ENCODE measurements around the gene HCN1.

HCN1 gene

DNA sequence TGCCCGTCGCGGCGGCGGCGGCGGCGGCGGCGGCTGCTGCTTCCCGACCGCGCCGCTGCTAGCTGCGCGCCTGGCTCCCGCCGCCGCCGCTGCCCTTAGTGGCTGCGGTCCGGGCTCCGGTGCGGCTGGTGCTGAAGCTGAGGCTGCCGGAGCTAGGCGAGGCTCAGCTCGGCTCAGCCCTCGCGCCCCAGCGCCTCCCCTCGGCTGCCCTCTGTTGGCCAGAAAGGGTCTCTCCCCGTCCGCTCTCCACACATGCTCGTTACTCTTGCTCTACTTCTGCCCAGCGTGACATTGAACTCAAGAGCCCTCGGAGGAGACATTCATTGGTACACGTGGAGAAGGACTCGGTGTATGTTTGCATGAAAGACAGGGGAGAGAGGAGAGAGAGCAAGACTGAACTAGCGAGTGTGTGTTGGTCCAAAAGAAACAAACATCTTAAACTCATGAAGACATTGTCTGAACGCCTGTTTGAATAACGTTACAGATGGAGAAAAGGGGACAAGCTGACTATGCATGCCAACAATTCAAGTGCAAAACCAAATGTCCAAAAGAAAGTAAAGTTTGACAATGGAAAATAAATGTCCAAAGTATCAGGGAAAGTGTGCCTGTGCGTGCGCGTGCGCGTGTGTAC lies at the start of gene HCN1:
HCN1 (minus strand) TSS at position 175 of the 631 bp plus-strand sequence.
- no peak within 1 kb of the TSS for H3K4me3 ChIP-seq (ENCODE audit: low read depth, low read length)
- H2AFZ ChIP-seq (ENCODE audit: low read length, unreplicated experiment), result no peak within 1 kb of the TSS
- H3K36me3 ChIP-seq (ENCODE audit: insufficient read depth, low read length), result no peaks in the 10 kb centered on the region
- no peaks in the 10 kb centered on the region for H3K79me2 ChIP-seq (ENCODE audit: control insufficient read depth, insufficient read depth, low read length, unreplicated experiment)
- H3K27me3 ChIP-seq (ENCODE audit: insufficient read depth, low read length), result peaks cover 27% of the 10 kb centered on the region
- H3K27ac ChIP-seq (ENCODE audit: low read depth, low read length), result no peak within 1 kb of the TSS
- H3K4me1 ChIP-seq (ENCODE audit: control insufficient read depth, insufficient read depth, low read length, unreplicated experiment), result no peaks in the 10 kb centered on the region

DNA sequence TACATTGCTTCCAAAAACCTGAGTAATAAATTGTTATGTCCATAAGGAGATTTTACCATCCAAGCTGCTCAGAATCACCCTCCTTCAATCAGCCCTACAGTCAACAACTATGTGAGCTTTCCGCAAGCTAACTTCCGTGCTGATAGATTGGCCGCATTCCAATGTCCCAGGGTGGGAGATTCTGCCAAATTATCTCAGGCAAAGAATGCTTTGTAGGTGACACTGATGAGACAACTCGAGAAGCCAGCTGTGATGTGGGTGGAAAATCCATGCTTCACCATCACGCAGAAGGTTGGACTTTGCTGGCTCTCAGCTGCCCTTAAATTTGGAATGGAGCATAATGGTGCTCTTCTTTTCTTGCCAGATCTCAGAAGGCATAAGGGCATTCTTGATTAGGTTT lies 44.9 kb upstream of the HCN1 start:
- no peaks in the 10 kb centered on the region for H3K4me1 ChIP-seq (ENCODE audit: control insufficient read depth, insufficient read depth, low read length, unreplicated experiment)
- H3K36me3 ChIP-seq (ENCODE audit: insufficient read depth, low read length), result no peaks in the 10 kb centered on the region
- H3K27me3 ChIP-seq (ENCODE audit: insufficient read depth, low read length), result no peaks in the 10 kb centered on the region
- no peak overlapping the region for H2AFZ ChIP-seq (ENCODE audit: low read length, unreplicated experiment)
- no peak overlapping the region for H3K4me3 ChIP-seq (ENCODE audit: low read depth, low read length)
- no peak overlapping the region for H3K27ac ChIP-seq (ENCODE audit: low read depth, low read length)
- H3K79me2 ChIP-seq (ENCODE audit: control insufficient read depth, insufficient read depth, low read length, unreplicated experiment), result no peaks in the 10 kb centered on the region

DNA sequence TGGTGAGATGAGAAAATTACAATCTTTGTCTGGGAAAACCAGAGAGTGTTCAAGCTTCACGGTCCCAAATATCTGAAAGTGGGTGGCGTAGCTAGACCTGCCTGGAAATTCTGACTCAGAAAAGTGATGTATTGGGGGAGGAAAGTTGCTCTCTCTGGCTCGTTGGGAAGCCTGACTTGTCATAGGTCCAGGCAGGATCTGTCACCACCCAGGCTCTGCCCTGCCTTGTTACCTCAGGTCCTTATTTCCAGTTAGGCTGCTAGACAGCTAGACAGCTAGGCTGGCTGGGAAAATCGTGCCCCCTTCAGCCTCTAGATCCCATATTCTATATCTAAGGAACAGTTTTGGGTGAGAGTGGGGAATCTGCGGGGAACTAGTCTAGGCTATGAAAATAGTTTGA lies 41.0 kb upstream of the HCN1 start:
- Histone ChIP-seq H3K79me2 (ENCODE audit: control insufficient read depth, insufficient read depth, low read length, unreplicated experiment) (no peaks in the 10 kb centered on the region), H3K4me1 (ENCODE audit: control insufficient read depth, insufficient read depth, low read length, unreplicated experiment) (no peaks in the 10 kb centered on the region), H3K27me3 (ENCODE audit: insufficient read depth, low read length) (no peaks in the 10 kb centered on the region), H3K4me3 (ENCODE audit: low read depth, low read length) (no peak overlapping the region), H3K27ac (ENCODE audit: low read depth, low read length) (no peak overlapping the region), H3K36me3 (ENCODE audit: insufficient read depth, low read length) (no peaks in the 10 kb centered on the region), H2AFZ (ENCODE audit: low read length, unreplicated experiment) (no peak overlapping the region)

DNA sequence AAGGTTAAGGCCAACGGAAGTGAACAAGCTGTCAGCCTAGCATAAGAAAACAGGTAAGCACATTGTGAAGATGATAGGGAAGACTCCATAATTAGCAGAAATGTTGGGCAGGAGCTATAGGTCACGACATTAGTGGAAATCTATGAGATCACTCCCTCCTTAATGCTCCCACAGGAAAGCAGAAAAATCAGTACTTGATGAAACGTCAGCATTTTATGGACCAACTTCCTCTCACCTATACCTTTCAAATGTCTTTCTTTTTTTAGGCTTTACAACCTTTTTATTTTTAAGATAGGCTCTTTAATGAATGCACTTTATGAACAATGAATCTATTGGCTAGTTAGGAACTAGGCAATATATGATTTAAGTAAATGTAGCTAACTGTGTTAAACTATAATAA lies 29.4 kb upstream of the HCN1 start:
- Histone ChIP-seq H3K4me1 (ENCODE audit: control insufficient read depth, insufficient read depth, low read length, unreplicated experiment) (no peaks in the 10 kb centered on the region), H3K36me3 (ENCODE audit: insufficient read depth, low read length) (no peaks in the 10 kb centered on the region), H2AFZ (ENCODE audit: low read length, unreplicated experiment) (no peak overlapping the region), H3K79me2 (ENCODE audit: control insufficient read depth, insufficient read depth, low read length, unreplicated experiment) (no peaks in the 10 kb centered on the region), H3K27me3 (ENCODE audit: insufficient read depth, low read length) (no peaks in the 10 kb centered on the region), H3K4me3 (ENCODE audit: low read depth, low read length) (no peak overlapping the region), H3K27ac (ENCODE audit: low read depth, low read length) (no peak overlapping the region)

DNA sequence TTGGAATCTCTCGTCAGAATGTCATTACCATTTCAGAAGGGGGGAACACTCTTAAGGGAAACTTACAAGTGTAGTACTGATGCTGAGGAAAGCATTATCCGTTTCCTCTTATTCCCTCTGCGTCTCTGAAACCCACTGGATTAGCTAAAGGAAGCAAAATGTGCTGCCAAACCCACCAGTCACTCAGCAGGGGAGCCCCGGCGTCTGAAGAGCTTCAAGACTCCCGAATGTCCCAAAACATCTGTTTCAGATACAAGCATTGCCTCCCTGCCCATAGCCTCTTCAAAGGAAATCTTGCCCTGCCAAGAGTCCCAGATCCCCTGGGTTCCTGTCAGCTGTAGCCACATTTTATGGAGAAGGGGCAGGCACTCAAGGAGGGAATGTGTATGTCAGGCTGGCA lies 1.0 kb upstream of the HCN1 start:
- H3K36me3 ChIP-seq (ENCODE audit: insufficient read depth, low read length), result no peaks in the 10 kb centered on the region
- no peaks in the 10 kb centered on the region for H3K79me2 ChIP-seq (ENCODE audit: control insufficient read depth, insufficient read depth, low read length, unreplicated experiment)
- no peak overlapping the region for H3K27ac ChIP-seq (ENCODE audit: low read depth, low read length)
- H3K4me1 ChIP-seq (ENCODE audit: control insufficient read depth, insufficient read depth, low read length, unreplicated experiment), result no peaks in the 10 kb centered on the region
- H3K4me3 ChIP-seq (ENCODE audit: low read depth, low read length), result no peak overlapping the region
- H2AFZ ChIP-seq (ENCODE audit: low read length, unreplicated experiment), result no peak overlapping the region
- H3K27me3 ChIP-seq (ENCODE audit: insufficient read depth, low read length), result peaks cover 27% of the 10 kb centered on the region

DNA sequence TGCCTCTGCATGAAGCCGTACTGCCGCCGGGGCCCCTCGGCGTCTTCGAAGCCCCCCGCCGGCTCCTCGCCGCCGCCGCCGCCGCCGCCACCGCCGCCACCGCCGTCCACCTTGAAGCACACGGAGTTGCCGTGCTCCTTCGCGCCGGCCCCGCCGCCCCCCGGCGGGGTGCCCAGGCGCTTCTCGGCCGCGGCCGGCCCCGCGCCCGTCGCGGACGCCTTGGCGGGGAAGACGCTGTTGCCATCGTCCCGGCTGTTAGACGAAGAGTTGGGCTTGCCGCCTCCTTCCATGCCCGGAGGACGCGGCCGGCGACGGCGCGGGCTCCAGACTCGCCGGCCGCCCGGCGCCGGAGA lies 400 bp downstream of the HCN1 start:
- Histone ChIP-seq H3K36me3 (ENCODE audit: insufficient read depth, low read length) (no peaks in the 10 kb centered on the region), H3K4me1 (ENCODE audit: control insufficient read depth, insufficient read depth, low read length, unreplicated experiment) (no peaks in the 10 kb centered on the region), H3K27me3 (ENCODE audit: insufficient read depth, low read length) (peaks cover 27% of the 10 kb centered on the region), H3K79me2 (ENCODE audit: control insufficient read depth, insufficient read depth, low read length, unreplicated experiment) (no peaks in the 10 kb centered on the region), H2AFZ (ENCODE audit: low read length, unreplicated experiment) (no peak overlapping the region), H3K27ac (ENCODE audit: low read depth, low read length) (no peak overlapping the region), H3K4me3 (ENCODE audit: low read depth, low read length) (no peak overlapping the region)

DNA sequence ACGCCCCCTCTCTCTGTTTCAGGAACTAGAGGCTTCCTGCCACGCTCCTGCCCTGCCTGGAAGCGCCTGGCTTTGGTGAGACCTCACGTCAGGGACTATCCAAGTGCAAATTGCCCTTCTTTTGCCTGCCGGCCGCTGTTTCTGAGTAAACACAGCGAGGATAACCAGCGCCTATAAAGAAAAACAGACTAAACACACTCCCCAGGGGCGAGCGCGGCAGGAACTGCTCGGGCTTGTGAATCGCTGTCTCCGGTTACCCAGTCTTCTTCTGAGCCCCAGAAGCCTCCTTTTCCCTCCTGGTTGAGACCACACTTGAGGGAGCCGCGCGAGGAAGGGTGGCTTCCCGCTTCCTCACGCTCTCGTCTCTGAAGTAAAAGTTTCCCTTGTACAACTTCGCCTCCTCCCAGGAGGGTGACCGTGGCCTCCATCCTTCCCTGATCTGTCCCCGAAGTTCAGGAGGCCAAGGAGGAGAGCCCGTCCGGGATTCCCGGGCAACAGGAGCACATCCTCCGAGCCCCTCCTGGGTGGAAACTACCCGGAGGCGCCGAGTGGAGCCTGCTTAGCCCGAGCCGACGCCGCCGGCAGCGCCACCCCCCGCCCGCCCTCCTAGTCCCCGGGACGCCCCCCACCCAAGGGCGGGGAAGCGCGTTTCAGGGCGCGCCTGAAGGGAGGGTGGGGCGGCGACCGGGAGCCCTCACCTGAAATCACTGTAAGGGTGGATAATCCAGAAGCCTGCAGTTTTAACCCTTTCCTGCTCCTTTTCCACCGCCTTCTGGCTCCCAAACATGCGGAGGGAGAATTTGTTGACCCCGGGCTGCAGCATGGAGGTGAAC lies 993 bp downstream of the HCN1 start:
- Histone ChIP-seq H2AFZ (ENCODE audit: low read length, unreplicated experiment) (no peak overlapping the region), H3K27me3 (ENCODE audit: insufficient read depth, low read length) (peaks cover 27% of the 10 kb centered on the region), H3K4me3 (ENCODE audit: low read depth, low read length) (no peak overlapping the region), H3K27ac (ENCODE audit: low read depth, low read length) (no peak overlapping the region), H3K4me1 (ENCODE audit: control insufficient read depth, insufficient read depth, low read length, unreplicated experiment) (no peaks in the 10 kb centered on the region), H3K36me3 (ENCODE audit: insufficient read depth, low read length) (no peaks in the 10 kb centered on the region), H3K79me2 (ENCODE audit: control insufficient read depth, insufficient read depth, low read length, unreplicated experiment) (no peaks in the 10 kb centered on the region)

DNA sequence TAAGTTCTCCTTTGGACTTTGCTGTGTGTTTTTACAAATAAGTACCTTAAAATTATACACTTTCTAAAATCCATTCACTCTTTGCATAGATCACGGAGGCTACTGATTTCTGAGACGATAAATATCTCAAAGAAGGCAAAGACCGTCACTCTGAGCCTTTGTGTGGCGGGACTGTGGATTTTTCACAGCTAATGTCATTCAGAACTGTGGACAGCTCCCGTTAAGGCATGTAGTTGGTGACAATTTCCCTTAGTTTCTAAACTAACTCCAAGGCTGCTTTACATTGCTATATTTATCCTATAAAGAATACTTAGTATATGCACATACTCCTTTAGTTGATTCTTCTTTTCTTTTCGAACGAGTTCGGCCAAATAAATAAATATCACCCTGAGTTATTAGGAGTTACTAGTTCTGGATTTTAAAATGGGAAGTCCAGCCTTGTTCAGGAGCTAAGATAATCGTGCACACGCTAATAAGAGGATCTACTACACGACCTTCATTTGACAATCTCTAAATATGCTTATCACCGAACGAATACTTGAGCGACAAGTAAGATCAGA lies 1.8 kb downstream of the HCN1 start:
- Histone ChIP-seq H3K4me3 (ENCODE audit: low read depth, low read length) (no peak overlapping the region), H3K36me3 (ENCODE audit: insufficient read depth, low read length) (no peaks in the 10 kb centered on the region), H3K79me2 (ENCODE audit: control insufficient read depth, insufficient read depth, low read length, unreplicated experiment) (no peaks in the 10 kb centered on the region), H3K27me3 (ENCODE audit: insufficient read depth, low read length) (peaks cover 27% of the 10 kb centered on the region), H3K4me1 (ENCODE audit: control insufficient read depth, insufficient read depth, low read length, unreplicated experiment) (no peaks in the 10 kb centered on the region), H2AFZ (ENCODE audit: low read length, unreplicated experiment) (no peak overlapping the region), H3K27ac (ENCODE audit: low read depth, low read length) (no peak overlapping the region)

DNA sequence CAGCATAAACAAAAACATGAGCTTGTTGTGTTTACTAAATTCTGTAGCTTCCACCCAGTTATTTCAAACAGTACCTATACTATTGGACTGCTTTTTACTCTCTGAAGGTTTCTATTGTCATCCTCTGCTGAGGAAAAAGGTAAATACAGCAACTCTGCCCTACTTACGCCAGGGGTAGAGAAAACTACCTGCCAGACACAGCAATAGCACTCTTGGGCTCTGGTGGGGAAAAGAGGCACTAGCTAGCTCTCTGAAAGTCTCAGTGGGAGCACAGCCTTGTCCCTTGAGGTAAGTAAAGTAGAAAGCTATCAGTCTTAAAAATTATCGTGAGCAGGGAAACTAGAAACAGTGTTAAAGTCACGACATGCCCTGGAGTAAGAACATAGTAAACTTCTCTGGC lies 3.7 kb downstream of the HCN1 start:
- no peak overlapping the region for H3K27ac ChIP-seq (ENCODE audit: low read depth, low read length)
- no peak overlapping the region for H3K4me3 ChIP-seq (ENCODE audit: low read depth, low read length)
- H2AFZ ChIP-seq (ENCODE audit: low read length, unreplicated experiment), result no peak overlapping the region
- H3K36me3 ChIP-seq (ENCODE audit: insufficient read depth, low read length), result no peaks in the 10 kb centered on the region
- H3K27me3 ChIP-seq (ENCODE audit: insufficient read depth, low read length), result peaks cover 24% of the 10 kb centered on the region
- H3K4me1 ChIP-seq (ENCODE audit: control insufficient read depth, insufficient read depth, low read length, unreplicated experiment), result no peaks in the 10 kb centered on the region
- no peaks in the 10 kb centered on the region for H3K79me2 ChIP-seq (ENCODE audit: control insufficient read depth, insufficient read depth, low read length, unreplicated experiment)

DNA sequence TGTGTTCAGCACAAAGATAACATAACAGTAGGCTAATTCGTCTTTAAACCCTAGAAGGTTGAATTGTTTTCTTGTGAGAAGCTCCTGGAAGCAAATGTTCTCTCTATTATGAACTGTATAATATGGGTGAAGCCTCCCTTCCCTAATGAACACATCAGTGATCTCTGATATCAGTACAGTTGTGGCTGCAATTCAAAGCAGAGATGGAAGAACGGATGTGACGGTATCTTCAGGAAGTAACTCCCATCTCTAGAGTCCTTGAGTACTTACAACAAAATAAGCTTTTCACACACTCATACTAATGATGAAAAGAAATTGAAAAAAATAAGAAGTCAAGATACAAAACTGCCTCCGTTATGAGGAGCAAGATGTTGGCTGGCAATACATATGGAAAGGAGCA lies 4.5 kb downstream of the HCN1 start:
- Histone ChIP-seq H3K4me1 (ENCODE audit: control insufficient read depth, insufficient read depth, low read length, unreplicated experiment) (no peaks in the 10 kb centered on the region), H3K36me3 (ENCODE audit: insufficient read depth, low read length) (no peaks in the 10 kb centered on the region), H3K4me3 (ENCODE audit: low read depth, low read length) (no peak overlapping the region), H3K27ac (ENCODE audit: low read depth, low read length) (no peak overlapping the region), H2AFZ (ENCODE audit: low read length, unreplicated experiment) (no peak overlapping the region), H3K79me2 (ENCODE audit: control insufficient read depth, insufficient read depth, low read length, unreplicated experiment) (no peaks in the 10 kb centered on the region), H3K27me3 (ENCODE audit: insufficient read depth, low read length) (peaks cover 21% of the 10 kb centered on the region)

DNA sequence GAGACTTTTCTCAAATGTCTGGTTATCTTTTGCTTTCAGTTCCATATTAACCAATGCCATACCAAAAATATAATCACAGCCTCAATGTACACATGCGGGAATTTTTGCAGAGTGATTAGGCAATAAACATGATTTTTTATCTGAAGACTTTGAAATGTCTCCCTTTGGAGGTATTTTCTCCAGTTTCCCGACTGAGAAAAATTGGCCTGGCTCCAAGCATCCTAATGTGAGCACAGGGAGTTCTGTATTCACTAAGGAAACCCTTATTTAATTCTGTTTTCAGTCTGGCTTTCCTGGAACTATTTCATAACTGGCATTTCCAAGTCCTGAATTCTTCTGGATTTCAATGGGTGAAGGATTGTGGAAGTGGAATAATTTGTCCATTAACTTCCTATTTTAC lies 8.5 kb downstream of the HCN1 start:
- Histone ChIP-seq H3K79me2 (ENCODE audit: control insufficient read depth, insufficient read depth, low read length, unreplicated experiment) (no peaks in the 10 kb centered on the region), H3K27me3 (ENCODE audit: insufficient read depth, low read length) (no peaks in the 10 kb centered on the region), H3K4me3 (ENCODE audit: low read depth, low read length) (no peak overlapping the region), H3K4me1 (ENCODE audit: control insufficient read depth, insufficient read depth, low read length, unreplicated experiment) (no peaks in the 10 kb centered on the region), H3K36me3 (ENCODE audit: insufficient read depth, low read length) (no peaks in the 10 kb centered on the region), H3K27ac (ENCODE audit: low read depth, low read length) (no peak overlapping the region), H2AFZ (ENCODE audit: low read length, unreplicated experiment) (no peak overlapping the region)
